GM12874 (cell line): ENCODE data around the gene USP31.

ENCODE experiments used
- CTCF ChIP-seq: IDR thresholded peaks from 2 replicates; pipeline ENCODE4 v1.5.1; 2011; ENCODE audit warnings: low read depth, mild to moderate bottlenecking, control low read depth, low read length, moderate library complexity; ENCODE audit not compliant: insufficient read depth

Gene USP31

GRCh38 chr16:23052908-23053580 is 96.2 kb downstream of the USP31 start:
- TF ChIP-seq CTCF, result no peak

GRCh38 chr16:23052221-23052620 is 97.0 kb downstream of the USP31 start:
- TF ChIP-seq CTCF, result no peak

- TF ChIP-seq CTCF, result no peak
Measured at GRCh38 chr16:23051587-23051986, 97.7 kb downstream of the USP31 start.

GRCh38 chr16:23048164-23048563 is 101.1 kb downstream of the USP31 start:
- no peak for TF ChIP-seq CTCF

GRCh38 chr16:23045025-23045424 is 104.2 kb downstream of the USP31 start:
- no peak for TF ChIP-seq CTCF

GRCh38 chr16:23040246-23040645 is 109.0 kb downstream of the USP31 start:
- TF ChIP-seq CTCF, result no peak

GRCh38 chr16:23039118-23039517 is 110.1 kb downstream of the USP31 start:
- no peak for TF ChIP-seq CTCF
